Right cardiac atrium (tissue), 5 donors: ENCODE data around the gene LRCH3. TPM values are rescaled to one million over a fixed set of nuclear protein-coding genes. Genes with fewer than 3 reads are reported as not detected.
A peak's percentile ranks its signal among the peaks of the same experiment; 100 is the strongest.
"Not testable (repeated sequence)": the region's sequence is repeated elsewhere in the genome, so short reads cannot be mapped to it uniquely, and the experiment has no call there.

Experiments used
- ATAC-seq, 2 donors: fragments of 200-7000 bp; cut with Tn5 transposase; one replicate each; pipeline versions ENCODE4 v1.8.0 to v1.9.1; 2020; ENCODE audit warnings: moderate library complexity in 2 of 2, mild to moderate bottlenecking in 1 of 2
- DNase-seq, 3 donors: peaks; one replicate each; pipeline ENCODE4 v3.0.0-alpha.2; 2020
- H3K27ac ChIP-seq: one replicate; pipeline ENCODE4 v1.5.1; 2013; ENCODE audit warnings: mild to moderate bottlenecking, low read length, control low read depth, moderate library complexity
- H3K27me3 ChIP-seq: one replicate; pipeline ENCODE4 v1.6.1; 2013; ENCODE audit not compliant: control insufficient read depth, insufficient read depth
- H3K4me1 ChIP-seq: one replicate; pipeline ENCODE4 v1.6.1; 2013; ENCODE audit warnings: low read length; ENCODE audit not compliant: control insufficient read depth, insufficient read depth
- H3K4me3 ChIP-seq: one replicate; pipeline ENCODE4 v1.5.1; 2013; ENCODE audit warnings: low read length, control low read depth
- H3K9me3 ChIP-seq: one replicate; pipeline ENCODE4 v1.6.1; 2013; ENCODE audit warnings: low read length; ENCODE audit not compliant: control insufficient read depth
- WGBS: extraction: QIAGEN DNeasy Blood & Tissue Kit; methylation state at CpG from one replicate; pipeline ENCODE4 v1.1.7; 2013; 5-methylcytosine and 5-hydroxymethylcytosine counted together
- intact Hi-C, 4 donors: fragments of 100-400 bp; cut with DNase I; formaldehyde crosslinking; loops; one replicate each; pipeline versions ENCODE4 v1.11.0 to v1.14.0; 2022 to 2023
- polyA plus RNA-seq: library from polyadenylated mRNA; stranded (reverse); fragments of 200-250 nt; gene quantifications from one replicate; pipeline ENCODE4 v1.2.3, GENCODE V29; 2013
- total RNA-seq, 4 donors: library from RNA; stranded (reverse); fragmentation: NEBNext Ultra II Directional; extraction: Animal tissue kit (Norgen Biotek cat#: 25700); gene quantifications; one replicate each; pipeline ENCODE4 v1.2.1, GENCODE V29; 2021
- donor health status: healthy with polysubstance abuse.
- donor health status: DM: no; HTN: yes; CAD: no.
- donor health status: DM: no; HTN: no; CAD: no.
- donor health status: DM: no; HTN: yes; CAD: no; lungs with severe emphysema.
- donor health status: DM: yes; HTN: yes; CAD: no.

Gene LRCH3
- total and polyA plus RNA-seq, 5 donors: 16.3 to 27.0 (median 23.6) TPM

DNA sequence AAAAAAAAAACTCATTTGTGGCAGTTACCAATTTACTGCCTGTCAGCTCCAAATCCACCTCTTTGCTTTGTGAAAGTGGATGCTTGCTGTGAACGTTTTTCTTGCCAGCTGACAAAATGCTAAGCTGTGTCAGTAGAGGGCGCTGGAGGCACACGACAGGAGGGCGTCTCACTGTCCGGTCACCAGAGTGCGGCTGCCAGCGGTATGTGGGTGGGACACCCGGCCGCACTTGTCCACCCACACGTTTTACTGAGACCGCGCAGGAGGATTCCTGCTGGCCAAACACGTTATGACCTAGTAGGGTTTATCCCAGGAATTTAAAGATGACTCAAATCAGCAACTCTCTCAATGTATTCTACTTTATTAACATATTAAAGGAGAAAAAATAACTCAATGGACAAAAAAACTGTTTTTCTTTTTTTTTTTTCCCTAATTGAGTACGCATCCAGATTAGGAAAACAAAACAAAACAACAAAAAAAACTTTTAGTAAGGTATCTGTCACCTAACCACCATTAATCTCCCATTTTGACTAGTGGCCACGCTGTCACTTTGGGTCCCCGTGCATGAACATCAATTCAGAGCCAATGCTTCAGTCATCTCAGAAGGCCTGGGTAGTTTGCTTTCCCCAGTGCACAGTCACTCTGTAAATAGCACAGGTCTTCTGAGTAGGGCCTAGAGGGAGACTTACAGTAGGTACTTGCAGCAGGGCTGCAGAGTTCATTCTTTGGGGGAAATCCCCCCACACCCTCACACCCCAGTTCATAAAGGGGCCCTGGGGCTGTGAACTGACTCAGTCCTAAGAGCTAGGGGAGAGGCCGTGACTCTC lies 115.2 kb downstream of the LRCH3 start:
- DNase-seq: peak; percentile 92 to 95 (median 94)
- Histone ChIP-seq H3K4me1 (no peaks in the 10 kb centered on the region), H3K27ac (no peak overlapping the region), H3K4me3 (no peak overlapping the region), H3K27me3 (no peaks in the 10 kb centered on the region), H3K9me3 (no peaks in the 10 kb centered on the region)
- peak; percentile 98 to 99 for ATAC-seq
- intact Hi-C loops: loop anchor here in 1 of 4 donors (5.0 kb wide), 1 partner anchor 36 kb away; no protein-coding TSS in a partner anchor
- 14% methylated on average over 17 of the region's 17 CpGs for WGBS

GRCh38 chr3:197906850-197907187 lies 115.8 kb downstream of the LRCH3 start:
- H3K27ac ChIP-seq: no peak overlapping the region
- WGBS: 44% methylated on average over 3 of the region's 3 CpGs
- intact Hi-C loops: loop anchor here in 1 of 4 donors (5.0 kb wide), 1 partner anchor 35 kb away; no protein-coding TSS in a partner anchor
- no peaks in the 10 kb centered on the region for H3K4me1 ChIP-seq
- DNase-seq: no peak
- H3K27me3 ChIP-seq: no peaks in the 10 kb centered on the region
- ATAC-seq: no peak
- H3K9me3 ChIP-seq: no peaks in the 10 kb centered on the region
- H3K4me3 ChIP-seq: no peak overlapping the region

DNA sequence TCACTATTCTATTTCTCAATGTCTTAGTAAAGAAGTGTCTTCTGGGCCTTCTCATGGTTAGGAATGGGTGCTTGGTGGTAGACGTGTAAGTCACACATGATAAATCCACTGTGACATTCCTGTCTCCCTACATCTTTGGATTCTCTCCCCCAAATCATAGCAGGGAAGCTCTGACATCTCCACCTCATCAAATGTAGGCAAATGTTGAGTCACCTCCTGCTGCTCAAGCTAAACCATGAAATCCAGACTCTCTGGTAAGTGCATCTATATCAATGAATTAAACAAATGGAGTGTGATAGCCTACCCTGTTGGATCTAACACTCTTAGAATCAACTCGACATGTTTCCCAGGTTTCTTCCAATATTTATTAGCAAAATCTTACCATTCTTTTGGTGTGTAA lies 116.1 kb downstream of the LRCH3 start:
- no peaks in the 10 kb centered on the region for H3K4me1 ChIP-seq
- H3K9me3 ChIP-seq: no peaks in the 10 kb centered on the region
- no peak overlapping the region for H3K27ac ChIP-seq
- WGBS: 64% methylated on average over 2 of the region's 2 CpGs
- DNase-seq: no peak
- H3K27me3 ChIP-seq: no peaks in the 10 kb centered on the region
- no peak overlapping the region for H3K4me3 ChIP-seq
- intact Hi-C loops: loop anchor here in 1 of 4 donors (5.0 kb wide), 1 partner anchor 35 kb away; no protein-coding TSS in a partner anchor
- no peak for ATAC-seq

DNA sequence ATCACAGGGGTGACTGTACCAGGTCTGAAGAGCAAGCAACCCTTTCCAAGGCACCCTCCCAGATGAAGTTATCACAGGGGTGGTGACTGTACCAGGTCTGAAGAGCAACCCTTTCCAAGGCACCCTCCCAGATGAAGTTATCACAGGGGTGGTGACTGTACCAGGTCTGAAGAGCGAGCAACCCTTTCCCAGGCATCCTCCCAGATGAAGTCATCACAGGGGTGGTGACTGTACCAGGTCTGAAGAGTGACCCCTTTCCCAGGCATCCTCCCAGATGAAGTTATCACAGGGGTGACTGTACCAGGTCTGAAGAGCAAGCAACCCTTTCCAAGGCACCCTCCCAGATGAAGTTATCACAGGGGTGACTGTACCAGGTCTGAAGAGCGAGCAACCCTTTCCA lies 117.5 kb downstream of the LRCH3 start:
- not testable (repeated sequence) for ATAC-seq, H3K27ac ChIP-seq, DNase-seq, H3K4me1 ChIP-seq, H3K9me3 ChIP-seq, H3K4me3 ChIP-seq, H3K27me3 ChIP-seq
- intact Hi-C loops: loop anchor here in 1 of 4 donors (5.0 kb wide), 1 partner anchor 34 kb away; no protein-coding TSS in a partner anchor
- WGBS: 94% methylated on average over 2 of the region's 2 CpGs

DNA sequence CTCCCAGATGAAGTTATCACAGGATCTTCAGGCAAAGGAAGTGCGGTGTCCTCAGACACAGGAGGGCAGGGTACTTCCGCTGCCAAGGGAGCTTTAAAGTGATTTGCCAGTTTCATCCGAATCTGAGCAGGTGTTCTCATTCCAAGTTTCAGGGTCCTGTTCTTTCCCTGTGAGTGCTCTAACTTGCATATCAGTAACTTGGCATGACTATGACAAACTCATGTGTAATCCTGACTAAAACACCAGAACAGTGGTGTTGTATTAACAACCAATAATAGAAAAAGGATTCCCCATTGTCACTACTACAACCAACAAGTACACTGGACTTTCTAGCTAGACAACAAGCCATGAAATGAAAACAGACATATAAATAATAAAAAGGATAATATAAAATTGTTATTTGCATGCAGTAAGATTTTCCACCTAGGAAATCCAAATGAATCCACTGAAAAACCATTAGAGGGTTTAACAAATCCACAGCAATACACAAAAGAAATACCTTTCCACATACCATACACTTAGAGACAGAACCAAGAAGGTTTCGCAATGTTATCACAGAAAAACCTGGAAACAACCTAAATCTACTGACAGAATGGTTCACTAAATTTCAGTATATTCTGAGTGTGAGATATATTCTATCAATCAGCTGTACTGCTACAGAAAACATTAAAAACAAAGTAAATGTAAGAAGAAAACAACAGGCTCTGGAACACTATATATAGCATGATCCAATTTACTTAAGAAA lies 118.1 kb downstream of the LRCH3 start:
- DNase-seq (no peak), ATAC-seq (no peak)
- Histone ChIP-seq H3K4me3 (no peak overlapping the region), H3K4me1 (no peaks in the 10 kb centered on the region), H3K27me3 (no peaks in the 10 kb centered on the region), H3K9me3 (no peaks in the 10 kb centered on the region), H3K27ac (no peak overlapping the region)
- WGBS: 88% methylated on average over 4 of the region's 4 CpGs
- intact Hi-C loops: loop anchor here in 1 of 4 donors (5.0 kb wide), 1 partner anchor 33 kb away; no protein-coding TSS in a partner anchor

- Histone ChIP-seq H3K27ac (no peak overlapping the region), H3K9me3 (no peaks in the 10 kb centered on the region), H3K27me3 (no peaks in the 10 kb centered on the region), H3K4me3 (no peak overlapping the region), H3K4me1 (no peaks in the 10 kb centered on the region)
- DNase-seq (peak in 2 of 3 donors; percentile 61 to 67), ATAC-seq (peak; percentile 61 to 68)
- 72% methylated on average over 33 of the region's 33 CpGs for WGBS
- intact Hi-C loops: no loop called here
Measured at GRCh38 chr3:197912741-197913476, 121.9 kb downstream of the LRCH3 start.

DNA sequence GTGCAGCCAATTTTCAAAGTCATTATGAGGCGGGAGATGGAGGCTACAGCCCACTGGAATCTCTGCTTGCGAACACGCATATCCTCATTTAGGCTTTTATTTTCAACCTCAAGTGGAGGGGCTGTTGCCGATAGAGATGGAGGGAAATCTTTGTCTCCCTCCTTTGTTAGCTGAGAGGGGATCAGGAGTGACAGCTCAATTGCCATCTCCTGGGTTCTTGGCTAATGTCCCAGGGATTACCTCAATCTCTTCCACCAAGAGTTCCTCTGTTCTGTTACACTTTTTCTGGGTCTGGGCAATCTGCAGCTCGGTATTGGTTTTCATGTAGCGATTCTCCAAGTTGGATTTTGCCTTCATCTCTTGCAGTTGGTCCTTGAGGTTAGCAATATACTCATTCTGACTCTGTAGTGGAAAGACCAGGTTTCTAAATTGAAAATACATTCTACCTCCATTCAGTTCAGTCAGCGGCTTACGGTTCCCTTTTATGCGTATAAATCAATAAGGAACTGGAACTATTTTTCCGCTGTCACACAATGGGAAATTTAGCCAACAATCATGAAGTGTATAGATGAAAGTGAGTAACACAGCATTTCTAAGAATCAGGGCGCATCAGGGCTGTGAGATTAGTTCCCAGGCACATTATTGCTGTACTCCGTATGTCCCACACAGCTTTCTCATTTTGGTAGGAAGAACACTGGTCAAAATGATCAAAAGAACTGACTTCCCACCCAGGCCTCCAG lies 122.8 kb downstream of the LRCH3 start:
- no peak overlapping the region for H3K27ac ChIP-seq
- WGBS: 93% methylated on average over 12 of the region's 12 CpGs
- intact Hi-C loops: no loop called here

DNA sequence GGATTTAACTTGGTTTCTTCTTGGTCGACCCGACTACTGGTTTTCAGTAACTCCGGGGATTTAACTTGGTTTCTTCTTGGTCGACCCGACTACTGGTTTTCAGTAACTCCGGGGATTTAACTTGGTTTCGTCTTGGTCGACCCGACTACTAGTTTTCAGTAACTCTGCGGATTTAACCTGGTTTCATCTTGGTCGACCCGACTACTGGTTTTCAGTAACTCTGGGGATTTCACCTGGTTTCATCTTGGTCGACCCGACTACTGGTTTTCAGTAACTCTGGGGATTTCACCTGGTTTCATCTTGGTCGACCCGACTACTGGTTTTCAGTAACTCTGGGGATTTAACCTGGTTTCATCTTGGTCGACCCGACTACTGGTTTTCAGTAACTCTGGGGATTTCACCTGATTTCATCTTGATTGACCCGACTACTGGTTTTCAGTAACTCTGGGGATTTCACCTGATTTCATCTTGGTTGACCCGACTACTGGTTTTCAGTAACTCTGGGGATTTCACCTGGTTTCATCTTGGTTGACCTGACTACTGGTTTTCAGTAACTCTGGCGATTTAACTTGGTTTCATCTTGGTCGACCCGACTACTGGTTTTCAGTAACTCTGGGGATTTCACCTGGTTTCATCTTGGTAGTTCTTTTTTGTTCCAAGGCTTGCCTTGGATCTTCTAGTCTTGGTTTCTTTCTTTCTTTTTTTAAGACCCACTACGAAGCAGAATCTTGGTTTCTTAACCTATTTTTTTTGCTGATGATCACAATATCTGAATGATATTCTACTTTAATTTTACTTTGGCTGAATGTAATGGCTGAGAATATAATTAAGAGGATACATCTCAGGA lies 130.6 kb downstream of the LRCH3 start:
- H3K4me1 ChIP-seq, H3K27ac ChIP-seq, H3K9me3 ChIP-seq, DNase-seq, intact Hi-C loops, H3K4me3 ChIP-seq, H3K27me3 ChIP-seq, ATAC-seq: not testable (repeated sequence)
- WGBS: 86% methylated on average over 22 of the region's 24 CpGs

More for the DNA sequence above, 122.8 kb downstream of the LRCH3 start:
- H3K9me3 ChIP-seq: no peaks in the 10 kb centered on the region
- H3K27me3 ChIP-seq: no peaks in the 10 kb centered on the region
- ATAC-seq (no peak), DNase-seq (no peak)
- no peak overlapping the region for H3K4me3 ChIP-seq
- H3K4me1 ChIP-seq: no peaks in the 10 kb centered on the region

DNA sequence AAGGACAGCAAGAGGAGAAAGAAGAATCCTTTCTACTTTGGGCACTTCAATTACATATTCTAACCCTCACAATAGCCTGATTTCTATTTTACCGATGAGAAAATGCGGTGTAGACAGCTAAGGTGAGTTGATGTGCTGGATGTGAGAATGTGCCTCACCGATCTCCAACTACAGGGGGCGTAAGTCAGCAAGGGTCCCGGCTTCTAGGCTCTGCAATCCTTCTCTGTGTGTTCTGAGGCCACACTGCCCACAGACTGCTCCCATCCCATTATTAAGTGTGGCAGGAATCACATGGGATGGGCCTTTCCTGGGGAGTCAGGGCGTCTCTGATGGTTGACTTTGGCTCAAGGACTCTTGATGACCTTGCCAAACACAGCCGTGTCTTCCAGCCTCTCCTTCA lies 135.4 kb downstream of the LRCH3 start:
- Histone ChIP-seq H3K9me3 (no peaks in the 10 kb centered on the region), H3K27ac (no peak overlapping the region), H3K4me3 (no peak overlapping the region), H3K4me1 (no peaks in the 10 kb centered on the region), H3K27me3 (no peaks in the 10 kb centered on the region)
- intact Hi-C loops: no loop called here
- DNase-seq (no peak), ATAC-seq (peak in 1 of 2 donors; percentile 44)
- WGBS: 66% methylated on average over 7 of the region's 7 CpGs
